ENCODE data around the gene IL21R. TPM values are rescaled to one million over a fixed set of nuclear protein-coding genes. Genes with fewer than 3 reads are reported as not detected.

The IL21R gene
- total RNA-seq, 1 donor = 10.1 TPM

DNA sequence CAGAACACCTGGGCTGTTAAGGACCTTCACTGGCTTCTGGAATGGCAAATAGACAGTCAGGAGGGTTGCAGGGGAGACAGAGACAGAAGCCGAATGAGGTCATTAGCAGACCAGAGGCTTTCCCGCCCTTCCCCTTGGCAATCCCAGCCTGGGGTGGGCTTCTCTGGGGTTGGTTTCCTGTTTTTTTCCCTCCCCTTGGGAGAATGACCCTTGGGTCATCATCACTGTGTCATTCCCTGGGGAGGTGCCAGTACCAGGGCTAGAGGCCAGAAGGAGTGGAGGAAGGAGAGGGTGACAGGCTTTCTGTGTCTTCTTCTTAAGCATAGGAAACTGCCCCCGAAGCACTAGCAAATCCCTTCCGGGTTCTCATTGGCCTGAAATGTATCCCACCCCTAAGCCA, 42.9 kb upstream of the IL21R start:
- H3K4me3 ChIP-seq (ENCODE audit: insufficient read depth, low read length) = no peak overlapping the region
- H3K27ac ChIP-seq (ENCODE audit: low read depth, low read length) = no peak overlapping the region
- H2AFZ ChIP-seq (ENCODE audit: low read length) = no peak overlapping the region
- no peaks in the 10 kb centered on the region for H4K20me1 ChIP-seq (ENCODE audit: insufficient read depth, low read length)
- DNase-seq (ENCODE audit: insufficient read length, low spot score, missing footprints) = no peak
- no peaks in the 10 kb centered on the region for H3K79me2 ChIP-seq (ENCODE audit: insufficient read depth, low read length)
- H3K27me3 ChIP-seq (ENCODE audit: insufficient read depth, low read length) = no peaks in the 10 kb centered on the region
- TF ChIP-seq CTCF (IDR thresholded peaks at IDR 0.05; ENCODE audit: extremely low read depth, low read depth, low read length) = no peak
- H3K36me3 ChIP-seq (ENCODE audit: insufficient read depth, low read length) = peaks cover 72% of the 10 kb centered on the region
- no peak overlapping the region for H3K4me2 ChIP-seq (ENCODE audit: insufficient read depth, low read length)
- H3K9me3 ChIP-seq (ENCODE audit: low read depth, low read length) = no peaks in the 10 kb centered on the region
- H3K4me1 ChIP-seq (ENCODE audit: insufficient read depth, low read length) = no peaks in the 10 kb centered on the region

GRCh38 chr16:27359615-27360014, 42.4 kb upstream of the IL21R start:
- Histone ChIP-seq H3K9me3 (ENCODE audit: low read depth, low read length) (no peaks in the 10 kb centered on the region), H3K79me2 (ENCODE audit: insufficient read depth, low read length) (no peaks in the 10 kb centered on the region), H3K36me3 (ENCODE audit: insufficient read depth, low read length) (peaks cover 69% of the 10 kb centered on the region), H3K27me3 (ENCODE audit: insufficient read depth, low read length) (no peaks in the 10 kb centered on the region), H4K20me1 (ENCODE audit: insufficient read depth, low read length) (no peaks in the 10 kb centered on the region), H3K4me2 (ENCODE audit: insufficient read depth, low read length) (no peak overlapping the region), H3K27ac (ENCODE audit: low read depth, low read length) (no peak overlapping the region), H3K4me3 (ENCODE audit: insufficient read depth, low read length) (no peak overlapping the region), H3K4me1 (ENCODE audit: insufficient read depth, low read length) (no peaks in the 10 kb centered on the region), H2AFZ (ENCODE audit: low read length) (no peak overlapping the region)
- no peak for TF ChIP-seq CTCF (IDR thresholded peaks at IDR 0.05; ENCODE audit: extremely low read depth, low read depth, low read length)
- no peak for DNase-seq (ENCODE audit: insufficient read length, low spot score, missing footprints)

GRCh38 chr16:27361987-27362386, 40.0 kb upstream of the IL21R start:
- H3K4me1 ChIP-seq (ENCODE audit: insufficient read depth, low read length) = peaks cover 9% of the 10 kb centered on the region
- DNase-seq (ENCODE audit: insufficient read length, low spot score, missing footprints) = no peak
- H3K9me3 ChIP-seq (ENCODE audit: low read depth, low read length) = no peaks in the 10 kb centered on the region
- H3K79me2 ChIP-seq (ENCODE audit: insufficient read depth, low read length) = no peaks in the 10 kb centered on the region
- no peaks in the 10 kb centered on the region for H4K20me1 ChIP-seq (ENCODE audit: insufficient read depth, low read length)
- no peak overlapping the region for H3K4me2 ChIP-seq (ENCODE audit: insufficient read depth, low read length)
- H3K36me3 ChIP-seq (ENCODE audit: insufficient read depth, low read length) = peaks cover 50% of the 10 kb centered on the region
- H3K27me3 ChIP-seq (ENCODE audit: insufficient read depth, low read length) = no peaks in the 10 kb centered on the region
- no peak overlapping the region for H3K27ac ChIP-seq (ENCODE audit: low read depth, low read length)
- no peak overlapping the region for H2AFZ ChIP-seq (ENCODE audit: low read length)
- no peak for TF ChIP-seq CTCF (IDR thresholded peaks at IDR 0.05; ENCODE audit: extremely low read depth, low read depth, low read length)
- H3K4me3 ChIP-seq (ENCODE audit: insufficient read depth, low read length) = no peak overlapping the region

GRCh38 chr16:27362570-27363245, 39.3 kb upstream of the IL21R start:
- no peak for TF ChIP-seq CTCF (IDR thresholded peaks at IDR 0.05; ENCODE audit: extremely low read depth, low read depth, low read length)
- H3K27me3 ChIP-seq (ENCODE audit: insufficient read depth, low read length) = no peaks in the 10 kb centered on the region
- H3K79me2 ChIP-seq (ENCODE audit: insufficient read depth, low read length) = no peaks in the 10 kb centered on the region
- H3K4me3 ChIP-seq (ENCODE audit: insufficient read depth, low read length) = no peak overlapping the region
- H3K36me3 ChIP-seq (ENCODE audit: insufficient read depth, low read length) = peaks cover 49% of the 10 kb centered on the region
- DNase-seq (ENCODE audit: insufficient read length, low spot score, missing footprints) = no peak
- H3K4me1 ChIP-seq (ENCODE audit: insufficient read depth, low read length) = peaks cover 13% of the 10 kb centered on the region
- no peak overlapping the region for H3K4me2 ChIP-seq (ENCODE audit: insufficient read depth, low read length)
- H3K9me3 ChIP-seq (ENCODE audit: low read depth, low read length) = no peaks in the 10 kb centered on the region
- no peak overlapping the region for H2AFZ ChIP-seq (ENCODE audit: low read length)
- no peaks in the 10 kb centered on the region for H4K20me1 ChIP-seq (ENCODE audit: insufficient read depth, low read length)
- H3K27ac ChIP-seq (ENCODE audit: low read depth, low read length) = no peak overlapping the region
